SK-N-SH (cell line): ENCODE data around the gene IL1R2. TPM values are rescaled to one million over a fixed set of nuclear protein-coding genes. Genes with fewer than 3 reads are reported as not detected.

ENCODE experiments used
- CTCF ChIA-PET: fragments of 300-600, 350-600 bp; formaldehyde crosslinking; extraction: SDS; loops from one replicate; lab custom pipeline; 2021; lab: Yijun Ruan, JAX
- POLR2A ChIA-PET: fragments of 350-600 bp; sonication (Branson Sonifier 250); formaldehyde crosslinking; extraction: SDS; loops from one replicate; lab custom pipeline; 2020; ENCODE audit warnings: antibody characterized with exemption, inconsistent platforms; lab: Yijun Ruan, JAX
- DNase-seq: peaks from one replicate; pipeline ENCODE4 v3.0.0; 2012
- H2AFZ ChIP-seq: fragments of 200-600 bp; sonication (generic); 2 replicates; pipeline ENCODE4 v1.8.1; 2016; ENCODE audit warnings: antibody characterized with exemption, mild to moderate bottlenecking, low read depth
- H3F3A ChIP-seq: fragments of 200-600 bp; sonication (generic); replicated peaks from 2 replicates; pipeline ENCODE3; 2016; ENCODE audit warnings: antibody characterized with exemption, mild to moderate bottlenecking; ENCODE audit not compliant: insufficient read depth
- H3K27ac ChIP-seq, 2 experiments: fragments of 200-500 bp in 1 of 2; fragments of 200-600 bp in 1 of 2; sonication (Bioruptor generic) in 1 of 2; sonication (generic), shearing (Covaris generic) in 1 of 2; 2 replicates each; pipeline versions ENCODE4 v1.5.1 to v1.6.1; 2014 to 2016; ENCODE audit warnings: low read depth in 2 of 2, inconsistent platforms in 1 of 2, low read length in 1 of 2, mild to moderate bottlenecking in 1 of 2, mixed read lengths in 1 of 2
- H3K27me3 ChIP-seq: fragments of 200-600 bp; sonication (generic), shearing (Covaris generic); 2 replicates; pipeline ENCODE4 v1.6.1; 2016; ENCODE audit warnings: mixed run types; ENCODE audit not compliant: insufficient read depth
- H3K36me3 ChIP-seq, 2 experiments: fragments of 200-500 bp in 1 of 2; fragments of 200-600 bp in 1 of 2; sonication (Bioruptor generic) in 1 of 2; sonication (generic) in 1 of 2; replicated peaks in 1 of 2; 2 replicates each; pipeline versions ENCODE3 to v1.5.1; 2014 to 2016; ENCODE audit warnings: low read length in 1 of 2, mild to moderate bottlenecking in 1 of 2; ENCODE audit not compliant: insufficient read depth in 2 of 2, control insufficient read depth in 1 of 2
- H3K4me1 ChIP-seq, 2 experiments: fragments of 200-500 bp in 1 of 2; fragments of 200-600 bp in 1 of 2; sonication (Bioruptor generic) in 1 of 2; sonication (generic), shearing (Covaris generic) in 1 of 2; 2 replicates each; pipeline versions ENCODE4 v1.5.1 to v1.6.1; 2014 to 2016; ENCODE audit warnings: low read depth in 1 of 2, low read length in 1 of 2, mixed run types in 1 of 2; ENCODE audit not compliant: insufficient read depth in 2 of 2, control insufficient read depth in 1 of 2
- H3K4me2 ChIP-seq: fragments of 200-600 bp; sonication (generic), shearing (Covaris generic); 2 replicates; pipeline ENCODE4 v1.6.1; 2017; ENCODE audit warnings: mixed run types
- H3K4me3 ChIP-seq, 2 experiments: fragments of 200-500 bp in 1 of 2; fragments of 200-600 bp in 1 of 2; sonication (Bioruptor generic) in 1 of 2; sonication (generic), shearing (Covaris generic) in 1 of 2; 2 replicates each; pipeline versions ENCODE4 v1.5.1 to v1.8.1; 2014 to 2016; ENCODE audit warnings: low read depth in 2 of 2, inconsistent platforms in 1 of 2, low read length in 1 of 2, mild to moderate bottlenecking in 1 of 2, mixed read lengths in 1 of 2, moderate library complexity in 1 of 2
- H3K79me2 ChIP-seq: fragments of 200-600 bp; sonication (generic); 2 replicates; pipeline ENCODE4 v1.8.1; 2017; ENCODE audit warnings: mild to moderate bottlenecking; ENCODE audit not compliant: insufficient read depth
- H3K9ac ChIP-seq: fragments of 200-600 bp; sonication (generic); 2 replicates; pipeline ENCODE4 v1.6.1; 2017; ENCODE audit warnings: mixed run types
- H3K9me2 ChIP-seq: fragments of 200-600 bp; sonication (generic); 2 replicates; pipeline ENCODE4 v1.6.1; 2017; ENCODE audit warnings: mixed run types
- H3K9me3 ChIP-seq: fragments of 200-600 bp; sonication (generic); 2 replicates; pipeline ENCODE4 v1.6.1; 2017; ENCODE audit warnings: mixed run types, mild to moderate bottlenecking, moderate library complexity
- H4K20me1 ChIP-seq: fragments of 200-600 bp; sonication (generic); 2 replicates; pipeline ENCODE4 v1.6.1; 2017; ENCODE audit warnings: mild to moderate bottlenecking, mixed run types; ENCODE audit not compliant: insufficient read depth
- CHD2 ChIP-seq: fragments of 150-350 bp; IDR thresholded peaks from 2 replicates; pipeline ENCODE4 v1.6.1; 2018; ENCODE audit warnings: low read length; ENCODE audit not compliant: partially characterized antibody
- EP300 ChIP-seq, 2 experiments: IDR thresholded peaks; 2 replicates each; pipeline versions ENCODE4 v1.4.0 to v1.6.1; 2012; ENCODE audit warnings: borderline replicate concordance in 1 of 2, low read depth in 1 of 2, low read length in 1 of 2
- GATA2 ChIP-seq: sonication (generic); formaldehyde crosslinking; IDR thresholded peaks from 2 replicates; pipeline ENCODE4 v1.5.0; 2020; ENCODE audit warnings: mild to moderate bottlenecking, missing genetic modification reagents
- MAX ChIP-seq: IDR thresholded peaks from 2 replicates; pipeline ENCODE4 v1.4.0; 2012; ENCODE audit warnings: low read depth
- RFX5 ChIP-seq: IDR thresholded peaks from 2 replicates; pipeline ENCODE4 v1.6.1; 2012; ENCODE audit warnings: mild to moderate bottlenecking, improper control_type of control experiment, low read length
- SMC3 ChIP-seq: IDR thresholded peaks from 2 replicates; pipeline ENCODE4 v1.6.1; 2012; ENCODE audit warnings: low read depth, low read length, improper control_type of control experiment
- USF1 ChIP-seq: IDR thresholded peaks from 2 replicates; pipeline ENCODE4 v1.4.0; 2012; ENCODE audit warnings: low read depth, borderline replicate concordance
- ZBTB33 ChIP-seq: IDR thresholded peaks from 2 replicates; pipeline ENCODE4 v1.4.0; 2012; ENCODE audit warnings: low read depth, borderline replicate concordance
- WGBS: methylation state at CpG from one replicate; pipeline ENCODE4 v1.1.6; 2017; ENCODE audit warnings: low lambda C conversion rate; 5-methylcytosine and 5-hydroxymethylcytosine counted together
- polyA plus RNA-seq, 3 experiments: library from polyadenylated mRNA; depleted of rRNA; stranded (reverse); fragments of >200 nt; gene quantifications; 2 replicates each; pipeline ENCODE4 v1.2.3, GENCODE V29; 2012

Gene IL1R2
- polyA plus RNA-seq, 1 of the 3 experiments (the other 2 are of a cell fraction): 0.16 TPM

GRCh38 chr2:102015399-102015798 is 23.6 kb downstream of the IL1R2 start:
- Histone ChIP-seq H3K27ac (no peak overlapping the region), H3K79me2 (no peaks in the 10 kb centered on the region), H3K9ac (no peak overlapping the region), H3F3A (no peaks in the 10 kb centered on the region), H3K4me3 (no peak overlapping the region), H3K4me2 (no peak overlapping the region), H3K27me3 (no peaks in the 10 kb centered on the region), H3K4me1 (no peaks in the 10 kb centered on the region), H3K9me2 (no peaks in the 10 kb centered on the region), H3K9me3 (no peaks in the 10 kb centered on the region), H2AFZ (no peak overlapping the region), H3K36me3 (no peaks in the 10 kb centered on the region), H4K20me1 (no peaks in the 10 kb centered on the region)
- CTCF ChIA-PET: interaction anchor here (0.7 to 7.2 kb wide), 5 partner anchors 11 to 673 kb away, joined by 3 to 41 read pairs (median 3); no protein-coding TSS in a partner anchor
- DNase-seq: no peak
- POLR2A ChIA-PET: no interaction called here
- 54% methylated on average over 5 of the region's 5 CpGs for WGBS
- TF ChIP-seq EP300 (IDR thresholded peaks at IDR 0.05; ENCODE audit: borderline replicate concordance in 1 of 2, low read depth in 1 of 2, low read length in 1 of 2) (no peak), USF1 (no peak)

- Histone ChIP-seq H3K4me2 (no peak overlapping the region), H3F3A (no peaks in the 10 kb centered on the region), H3K9me2 (no peaks in the 10 kb centered on the region), H3K27ac (no peak overlapping the region), H4K20me1 (no peaks in the 10 kb centered on the region), H3K4me1 (no peaks in the 10 kb centered on the region), H3K9me3 (no peaks in the 10 kb centered on the region), H3K36me3 (no peaks in the 10 kb centered on the region), H3K9ac (no peak overlapping the region), H3K79me2 (no peaks in the 10 kb centered on the region), H3K27me3 (no peaks in the 10 kb centered on the region), H2AFZ (no peak overlapping the region), H3K4me3 (no peak overlapping the region)
- WGBS: 74% methylated on average over 6 of the region's 6 CpGs
- TF ChIP-seq EP300 (IDR thresholded peaks at IDR 0.05; ENCODE audit: borderline replicate concordance in 1 of 2, low read depth in 1 of 2, low read length in 1 of 2) (no peak), SMC3 (no peak), GATA2 (no peak), ZBTB33 (no peak), RFX5 (no peak), CHD2 (no peak), MAX (no peak)
- CTCF ChIA-PET: interaction anchor here (1.1 to 7.2 kb wide), 2 partner anchors 224 to 674 kb away, joined by 3 to 41 read pairs; no protein-coding TSS in a partner anchor
- POLR2A ChIA-PET: no interaction called here
- DNase-seq: no peak
These were observed 24.7 kb downstream of the IL1R2 start for GRCh38 chr2:102016399-102016955.
